ENCODE data around the gene MAP3K1. TPM values are rescaled to one million over a fixed set of nuclear protein-coding genes. Genes with fewer than 3 reads are reported as not detected.

The MAP3K1 gene
- total and polyA plus RNA-seq, 9 of the 15 experiments (the other 6 are each of a cell fraction or from before 2014, with no cell fraction given) = 3.9 to 13.9 (median 7.5) TPM

DNA sequence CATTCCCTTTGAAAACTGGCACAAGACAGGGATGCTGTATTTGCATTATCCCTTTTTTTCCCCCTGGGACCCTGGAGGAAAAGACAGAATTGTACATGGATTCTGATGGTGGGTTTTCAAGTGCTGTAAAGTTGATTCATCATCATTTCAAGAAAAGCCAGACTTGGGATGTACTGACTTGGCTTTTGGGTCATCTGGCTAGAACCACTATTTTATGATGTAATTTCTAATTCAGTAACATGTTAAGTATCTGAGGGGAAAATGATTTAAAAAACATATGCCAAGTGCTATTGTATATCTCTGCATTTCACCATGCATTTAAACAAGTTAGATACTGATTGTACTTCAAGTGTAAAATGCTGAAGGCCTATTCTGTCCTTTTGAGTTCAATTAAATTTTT, 15.2 kb upstream of the MAP3K1 start:
- CTCF ChIA-PET (ENCODE audit: low intra/inter-chr PET ratio) = no interaction called here
- ATAC-seq (no peak), FAIRE-seq (no peak), DNase-seq (ENCODE audit: extremely low read depth in 1 of 4, low spot score in 3 of 4) (no peak)
- no TSS peak for BruUV-seq (replicated peaks)
- no peak overlapping the region for H3K4me3 ChIP-seq
- POLR2A ChIA-PET = no interaction called here
- H3K36me3 ChIP-seq (ENCODE audit: control insufficient read depth, insufficient read depth, low read length) = no peaks in the 10 kb centered on the region
- H3K9me1 ChIP-seq (ENCODE audit: control insufficient read depth, insufficient read depth, low read length) = no peaks in the 10 kb centered on the region
- no peak overlapping the region for H3K4me2 ChIP-seq (ENCODE audit: insufficient read depth, low read length)
- H3K79me2 ChIP-seq (ENCODE audit: control insufficient read depth, insufficient read depth, low read length) = no peaks in the 10 kb centered on the region
- H3K9ac ChIP-seq (ENCODE audit: insufficient read depth in 1 of 2, low read depth in 2 of 2, low read length in 2 of 2) = no peak overlapping the region
- H2AFZ ChIP-seq (ENCODE audit: low read depth, low read length) = no peak overlapping the region
- H3K9me3 ChIP-seq (replicated peaks; ENCODE audit: control insufficient read depth, insufficient read depth, low read depth, low read length) = no peaks in the 10 kb centered on the region; the same call in 1 of the 2 replicates
- H3K27ac ChIP-seq (ENCODE audit: extremely low read depth, low read depth, low read length) = no peak overlapping the region
- no peaks in the 10 kb centered on the region for H4K20me1 ChIP-seq (replicated peaks; ENCODE audit: control insufficient read depth, insufficient read depth, low read length)
- peaks cover 0 to 4% of the 10 kb centered on the region in 2 experiments; a peak in 2 of 5 replicates for H3K27me3 ChIP-seq (ENCODE audit: control insufficient read depth in 2 of 2, insufficient read depth in 2 of 2, low read length in 2 of 2)
- in situ Hi-C loops (cut with MboI) (no loop called here), intact Hi-C loops (cut with micrococcal nuclease) (no loop called here)
- TF ChIP-seq HCFC1 (IDR thresholded peaks at IDR 0.05; ENCODE audit: low read depth, low read length) (no peak), CREM (IDR thresholded peaks at IDR 0.05; ENCODE audit: low read depth) (no peak), ZFPM2 (CRISPR knock-in tag; IDR thresholded peaks at IDR 0.05) (no peak), U2AF1 (optimal IDR thresholded peaks at IDR 0.05; ENCODE audit: low read depth, low read length) (no peak), RBM39 (optimal IDR thresholded peaks at IDR 0.05; ENCODE audit: low read depth, low read length) (no peak), ERF (CRISPR knock-in tag; IDR thresholded peaks at IDR 0.05) (no peak), STAT5A (IDR thresholded peaks at IDR 0.05; ENCODE audit: borderline replicate concordance, low read length) (no peak), CC2D1A (IDR thresholded peaks at IDR 0.05) (no peak)
- H3K4me1 ChIP-seq (replicated peaks in 1 of 2; ENCODE audit: control insufficient read depth in 2 of 2, insufficient read depth in 2 of 2, low read length in 2 of 2) = no peaks in the 10 kb centered on the region

DNA sequence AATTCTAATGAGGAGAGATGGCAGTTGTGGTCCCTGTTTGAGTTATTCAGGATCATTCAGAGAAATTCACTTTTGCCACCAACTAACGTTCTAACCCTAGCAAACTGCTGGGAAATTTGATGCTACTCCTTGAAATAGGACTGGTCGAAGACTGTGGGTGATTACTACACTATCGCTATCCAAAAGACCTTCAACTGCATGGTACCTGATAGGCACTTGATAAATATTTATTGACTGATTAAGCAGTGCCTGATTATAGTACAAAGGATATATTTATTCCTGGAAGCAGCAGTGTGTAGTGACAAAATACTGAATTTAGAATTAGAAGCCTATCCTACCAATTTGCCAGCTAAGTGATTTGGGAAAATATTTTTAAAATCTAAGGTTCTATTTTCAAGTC, 14.1 kb upstream of the MAP3K1 start:
- no peak for FAIRE-seq
- Histone ChIP-seq H3K79me2 (ENCODE audit: control insufficient read depth, insufficient read depth, low read length) (no peaks in the 10 kb centered on the region), H3K36me3 (ENCODE audit: control insufficient read depth, insufficient read depth, low read length) (no peaks in the 10 kb centered on the region), H4K20me1 (replicated peaks; ENCODE audit: control insufficient read depth, insufficient read depth, low read length) (no peaks in the 10 kb centered on the region), H3K27me3 (ENCODE audit: control insufficient read depth in 2 of 2, insufficient read depth in 2 of 2, low read length in 2 of 2) (peaks cover 0 to 4% of the 10 kb centered on the region in 2 experiments; a peak in 2 of 5 replicates), H3K27ac (ENCODE audit: extremely low read depth, low read depth, low read length) (no peak overlapping the region), H3K4me3 (no peak overlapping the region), H3K9me3 (replicated peaks; ENCODE audit: control insufficient read depth, insufficient read depth, low read depth, low read length) (no peaks in the 10 kb centered on the region), H3K4me2 (ENCODE audit: insufficient read depth, low read length) (no peak overlapping the region), H3K9me1 (ENCODE audit: control insufficient read depth, insufficient read depth, low read length) (no peaks in the 10 kb centered on the region), H2AFZ (ENCODE audit: low read depth, low read length) (no peak overlapping the region), H3K4me1 (replicated peaks in 1 of 2; ENCODE audit: control insufficient read depth in 2 of 2, insufficient read depth in 2 of 2, low read length in 2 of 2) (no peaks in the 10 kb centered on the region), H3K9ac (ENCODE audit: insufficient read depth in 1 of 2, low read depth in 2 of 2, low read length in 2 of 2) (no peak overlapping the region)
- in situ Hi-C loops (cut with MboI) (no loop called here), intact Hi-C loops (cut with micrococcal nuclease) (no loop called here)
- 5% methylated on average over 3 of the region's 3 CpGs for WGBS (ENCODE audit: insufficient coverage, low coverage, missing lambda C conversion rate)
- no peak for DNase-seq (ENCODE audit: extremely low read depth in 1 of 4, low spot score in 3 of 4)
- CTCF ChIA-PET (ENCODE audit: low intra/inter-chr PET ratio) = no interaction called here
- no TSS peak for BruUV-seq (replicated peaks)
- POLR2A ChIA-PET = no interaction called here
- no peak for ATAC-seq
- TF ChIP-seq, protein P1, sequence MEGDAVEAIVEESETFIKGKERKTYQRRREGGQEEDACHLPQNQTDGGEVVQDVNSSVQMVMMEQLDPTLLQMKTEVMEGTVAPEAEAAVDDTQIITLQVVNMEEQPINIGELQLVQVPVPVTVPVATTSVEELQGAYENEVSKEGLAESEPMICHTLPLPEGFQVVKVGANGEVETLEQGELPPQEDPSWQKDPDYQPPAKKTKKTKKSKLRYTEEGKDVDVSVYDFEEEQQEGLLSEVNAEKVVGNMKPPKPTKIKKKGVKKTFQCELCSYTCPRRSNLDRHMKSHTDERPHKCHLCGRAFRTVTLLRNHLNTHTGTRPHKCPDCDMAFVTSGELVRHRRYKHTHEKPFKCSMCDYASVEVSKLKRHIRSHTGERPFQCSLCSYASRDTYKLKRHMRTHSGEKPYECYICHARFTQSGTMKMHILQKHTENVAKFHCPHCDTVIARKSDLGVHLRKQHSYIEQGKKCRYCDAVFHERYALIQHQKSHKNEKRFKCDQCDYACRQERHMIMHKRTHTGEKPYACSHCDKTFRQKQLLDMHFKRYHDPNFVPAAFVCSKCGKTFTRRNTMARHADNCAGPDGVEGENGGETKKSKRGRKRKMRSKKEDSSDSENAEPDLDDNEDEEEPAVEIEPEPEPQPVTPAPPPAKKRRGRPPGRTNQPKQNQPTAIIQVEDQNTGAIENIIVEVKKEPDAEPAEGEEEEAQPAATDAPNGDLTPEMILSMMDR (IDR thresholded peaks at IDR 0.05 in 2 of 3, conservative IDR thresholded peaks at IDR 0.05 in 1 of 3; ENCODE audit: insufficient read depth in 2 of 3, low read depth in 1 of 3, low read length in 3 of 3) = no peak
- TF ChIP-seq ZNF174 (CRISPR knock-in tag; IDR thresholded peaks at IDR 0.05) (no peak), TAL1 (IDR thresholded peaks at IDR 0.05) (no peak), KDM5B (IDR thresholded peaks at IDR 0.05; ENCODE audit: insufficient replicate concordance, low read depth, low read length) (no peak), KHSRP (IDR thresholded peaks at IDR 0.05) (no peak), NR1H2 (CRISPR knock-in tag; IDR thresholded peaks at IDR 0.05) (no peak), ZNF121 (CRISPR knock-in tag; conservative IDR thresholded peaks at IDR 0.05) (no peak), SIRT6 (IDR thresholded peaks at IDR 0.05; ENCODE audit: low read depth, low read length) (no peak)
- TF ChIP-seq, protein P2, sequence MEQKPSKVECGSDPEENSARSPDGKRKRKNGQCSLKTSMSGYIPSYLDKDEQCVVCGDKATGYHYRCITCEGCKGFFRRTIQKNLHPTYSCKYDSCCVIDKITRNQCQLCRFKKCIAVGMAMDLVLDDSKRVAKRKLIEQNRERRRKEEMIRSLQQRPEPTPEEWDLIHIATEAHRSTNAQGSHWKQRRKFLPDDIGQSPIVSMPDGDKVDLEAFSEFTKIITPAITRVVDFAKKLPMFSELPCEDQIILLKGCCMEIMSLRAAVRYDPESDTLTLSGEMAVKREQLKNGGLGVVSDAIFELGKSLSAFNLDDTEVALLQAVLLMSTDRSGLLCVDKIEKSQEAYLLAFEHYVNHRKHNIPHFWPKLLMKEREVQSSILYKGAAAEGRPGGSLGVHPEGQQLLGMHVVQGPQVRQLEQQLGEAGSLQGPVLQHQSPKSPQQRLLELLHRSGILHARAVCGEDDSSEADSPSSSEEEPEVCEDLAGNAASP (IDR thresholded peaks at IDR 0.05) = no peak
